Embryonic facial prominence (tissue), 1 donor: Measurements from ENCODE around the gene HPD.
"Not testable (repeated sequence)": the region's sequence is repeated elsewhere in the genome, so short reads cannot be mapped to it uniquely, and the experiment has no call there.

Source experiments
- DNase-seq: peaks from one replicate; pipeline ENCODE4 v3.0.0-alpha.2; 2016; ENCODE audit errors: extremely low spot score

Gene HPD

GRCh38 chr12:121858662-121859572 lies at the start of gene HPD:
TSS of gene HPD (minus strand) at chr12:121858859. CDS start at chr12:121858823, 36 bp downstream.
- no peak for DNase-seq

GRCh38 chr12:121905746-121906145 lies 47.1 kb upstream of the HPD start:
- no peak for DNase-seq

- DNase-seq = no peak
Measured at GRCh38 chr12:121903202-121903601, 44.5 kb upstream of the HPD start.

- DNase-seq = no peak
Measured at GRCh38 chr12:121899590-121899989, 40.9 kb upstream of the HPD start.

- DNase-seq = no peak
Measured at GRCh38 chr12:121898287-121898686, 39.6 kb upstream of the HPD start.

- DNase-seq = no peak
Measured at GRCh38 chr12:121894633-121895032, 36.0 kb upstream of the HPD start.

GRCh38 chr12:121893961-121894460 lies 35.4 kb upstream of the HPD start:
- DNase-seq = no peak

GRCh38 chr12:121892673-121893561 lies 34.3 kb upstream of the HPD start:
- no peak for DNase-seq

- not testable (repeated sequence) for DNase-seq
Measured at GRCh38 chr12:121889661-121890060, 31.0 kb upstream of the HPD start.

- no peak for DNase-seq
Measured at GRCh38 chr12:121889274-121889624, 30.6 kb upstream of the HPD start.

GRCh38 chr12:121888478-121889273 lies 30.0 kb upstream of the HPD start, which contains the start of gene PSMD9:
TSS of gene PSMD9 (plus strand) at chr12:121888790. CDS start at chr12:121888857, 67 bp downstream.
- DNase-seq = peak; percentile 93

- DNase-seq = no peak
Measured at GRCh38 chr12:121888083-121888477, 29.4 kb upstream of the HPD start.

- not testable (repeated sequence) for DNase-seq
Measured at GRCh38 chr12:121885129-121885528, 26.5 kb upstream of the HPD start.

- DNase-seq = no peak
Measured at GRCh38 chr12:121883315-121883660, 24.6 kb upstream of the HPD start.

- DNase-seq = not testable (repeated sequence)
Measured at GRCh38 chr12:121876080-121876447, 17.4 kb upstream of the HPD start.

GRCh38 chr12:121875582-121875981 lies 16.9 kb upstream of the HPD start:
- no peak for DNase-seq

GRCh38 chr12:121874071-121874470 lies 15.4 kb upstream of the HPD start:
- no peak for DNase-seq

GRCh38 chr12:121873216-121873569 lies 14.5 kb upstream of the HPD start:
- no peak for DNase-seq

GRCh38 chr12:121872546-121873215 lies 14.0 kb upstream of the HPD start:
- DNase-seq = no peak

- DNase-seq = no peak
Measured at GRCh38 chr12:121871467-121871866, 12.8 kb upstream of the HPD start.

GRCh38 chr12:121869229-121869628 lies 10.6 kb upstream of the HPD start:
- DNase-seq = not testable (repeated sequence)
